ENCODE data around the gene KDM6B.
"Not testable (repeated sequence)": the region's sequence is repeated elsewhere in the genome, so short reads cannot be mapped to it uniquely, and the experiment has no call there.

The KDM6B gene

GRCh38 chr17:7856011-7856810 lies 22.2 kb downstream of the KDM6B start:
- no peaks in the 10 kb centered on the region for H3K9me3 ChIP-seq (replicated peaks; ENCODE audit: low read length)
- peak overlapping the region; percentile 88 for H3K9ac ChIP-seq (ENCODE audit: low read depth, low read length)
- H3K4me1 ChIP-seq (ENCODE audit: control insufficient read depth, insufficient read depth, low read length): peaks cover 29% of the 10 kb centered on the region
- H3K4me3 ChIP-seq (ENCODE audit: low read length): peak overlapping the region; percentile 77
- H3K4me2 ChIP-seq (ENCODE audit: low read length): peak overlapping the region; percentile 98
- peaks cover 27% of the 10 kb centered on the region for H3K36me3 ChIP-seq (ENCODE audit: insufficient read depth, low read length)
- H3K27me3 ChIP-seq (ENCODE audit: control insufficient read depth, insufficient read depth, low read length): no peaks in the 10 kb centered on the region

GRCh38 chr17:7856811-7857712 lies 23.0 kb downstream of the KDM6B start, which contains the start of gene NAA38:
TSS of gene NAA38 (minus strand) at chr17:7857559. CDS start at chr17:7857463, 96 bp downstream.
- Histone ChIP-seq H3K4me1 (ENCODE audit: control insufficient read depth, insufficient read depth, low read length) (peaks cover 27% of the 10 kb centered on the region), H3K9me3 (replicated peaks; ENCODE audit: low read length) (no peaks in the 10 kb centered on the region), H3K9ac (ENCODE audit: low read depth, low read length) (peak within 1 kb of the TSS; percentile 88), H3K4me3 (ENCODE audit: low read length) (peak within 1 kb of the TSS; percentile 77), H3K4me2 (ENCODE audit: low read length) (peak within 1 kb of the TSS; percentile 98), H3K27me3 (ENCODE audit: control insufficient read depth, insufficient read depth, low read length) (no peaks in the 10 kb centered on the region), H3K36me3 (ENCODE audit: insufficient read depth, low read length) (peaks cover 20% of the 10 kb centered on the region)

- peak within 1 kb of the TSS; percentile 98 for H3K4me2 ChIP-seq (ENCODE audit: low read length)
Observed at GRCh38 chr17:7857713-7858521, 23.9 kb downstream of the KDM6B start, which contains the start of gene CYB5D1. TSS of gene CYB5D1 (plus strand) at chr17:7858003. CDS start at chr17:7858135, 132 bp downstream.

GRCh38 chr17:7858522-7858810 lies 24.4 kb downstream of the KDM6B start:
- H3K4me3 ChIP-seq (ENCODE audit: low read length): peak overlapping the region; percentile 77
- peaks cover 8% of the 10 kb centered on the region for H3K36me3 ChIP-seq (ENCODE audit: insufficient read depth, low read length)
- peak overlapping the region; percentile 98 for H3K4me2 ChIP-seq (ENCODE audit: low read length)
- peak overlapping the region; percentile 88 for H3K9ac ChIP-seq (ENCODE audit: low read depth, low read length)
- no peaks in the 10 kb centered on the region for H3K9me3 ChIP-seq (replicated peaks; ENCODE audit: low read length)
- no peaks in the 10 kb centered on the region for H3K27me3 ChIP-seq (ENCODE audit: control insufficient read depth, insufficient read depth, low read length)
- peaks cover 27% of the 10 kb centered on the region for H3K4me1 ChIP-seq (ENCODE audit: control insufficient read depth, insufficient read depth, low read length)

More at GRCh38 chr17:7857713-7858521, 23.9 kb downstream of the KDM6B start, which contains the start of gene CYB5D1:
- Histone ChIP-seq H3K4me3 (ENCODE audit: low read length) (peak within 1 kb of the TSS; percentile 77), H3K9ac (ENCODE audit: low read depth, low read length) (peak within 1 kb of the TSS; percentile 88), H3K4me1 (ENCODE audit: control insufficient read depth, insufficient read depth, low read length) (peaks cover 27% of the 10 kb centered on the region), H3K27me3 (ENCODE audit: control insufficient read depth, insufficient read depth, low read length) (no peaks in the 10 kb centered on the region), H3K9me3 (replicated peaks; ENCODE audit: low read length) (no peaks in the 10 kb centered on the region), H3K36me3 (ENCODE audit: insufficient read depth, low read length) (peaks cover 11% of the 10 kb centered on the region)

- Histone ChIP-seq H3K27me3 (ENCODE audit: control insufficient read depth, insufficient read depth, low read length) (no peaks in the 10 kb centered on the region), H3K36me3 (ENCODE audit: insufficient read depth, low read length) (peaks cover 13% of the 10 kb centered on the region), H3K4me3 (ENCODE audit: low read length) (peak overlapping the region; percentile 77), H3K9me3 (replicated peaks; ENCODE audit: low read length) (no peaks in the 10 kb centered on the region), H3K4me1 (ENCODE audit: control insufficient read depth, insufficient read depth, low read length) (peaks cover 27% of the 10 kb centered on the region), H3K4me2 (ENCODE audit: low read length) (peak overlapping the region; percentile 98), H3K9ac (ENCODE audit: low read depth, low read length) (peak overlapping the region; percentile 88)
Observed at GRCh38 chr17:7859028-7859427, 25.0 kb downstream of the KDM6B start.

GRCh38 chr17:7862692-7863437 lies 28.8 kb downstream of the KDM6B start:
- Histone ChIP-seq H3K9me3 (replicated peaks; ENCODE audit: low read length) (no peaks in the 10 kb centered on the region), H3K4me2 (ENCODE audit: low read length) (no peak overlapping the region), H3K9ac (ENCODE audit: low read depth, low read length) (no peak overlapping the region), H3K36me3 (ENCODE audit: insufficient read depth, low read length) (peaks cover 13% of the 10 kb centered on the region), H3K4me3 (ENCODE audit: low read length) (no peak overlapping the region), H3K4me1 (ENCODE audit: control insufficient read depth, insufficient read depth, low read length) (peaks cover 10% of the 10 kb centered on the region), H3K27me3 (ENCODE audit: control insufficient read depth, insufficient read depth, low read length) (no peaks in the 10 kb centered on the region)

- not testable (repeated sequence) for H3K4me2 ChIP-seq (ENCODE audit: low read length); H3K9me3 ChIP-seq (replicated peaks; ENCODE audit: low read length); H3K4me1 ChIP-seq (ENCODE audit: control insufficient read depth, insufficient read depth, low read length); H3K9ac ChIP-seq (ENCODE audit: low read depth, low read length); H3K27me3 ChIP-seq (ENCODE audit: control insufficient read depth, insufficient read depth, low read length); H3K4me3 ChIP-seq (ENCODE audit: low read length)
- peaks cover 13% of the 10 kb centered on the region for H3K36me3 ChIP-seq (ENCODE audit: insufficient read depth, low read length)
Observed at GRCh38 chr17:7864384-7864783, 30.4 kb downstream of the KDM6B start.

GRCh38 chr17:7864995-7865650 lies 31.1 kb downstream of the KDM6B start:
- no peaks in the 10 kb centered on the region for H3K9me3 ChIP-seq (replicated peaks; ENCODE audit: low read length)
- H3K36me3 ChIP-seq (ENCODE audit: insufficient read depth, low read length): peaks cover 13% of the 10 kb centered on the region
- no peak overlapping the region for H3K4me3 ChIP-seq (ENCODE audit: low read length)
- no peak overlapping the region for H3K9ac ChIP-seq (ENCODE audit: low read depth, low read length)
- no peaks in the 10 kb centered on the region for H3K4me1 ChIP-seq (ENCODE audit: control insufficient read depth, insufficient read depth, low read length)
- no peak overlapping the region for H3K4me2 ChIP-seq (ENCODE audit: low read length)
- H3K27me3 ChIP-seq (ENCODE audit: control insufficient read depth, insufficient read depth, low read length): no peaks in the 10 kb centered on the region

GRCh38 chr17:7867881-7868329 lies 33.9 kb downstream of the KDM6B start:
- no peak overlapping the region for H3K4me2 ChIP-seq (ENCODE audit: low read length)
- H3K27me3 ChIP-seq (ENCODE audit: control insufficient read depth, insufficient read depth, low read length): no peaks in the 10 kb centered on the region
- no peaks in the 10 kb centered on the region for H3K9me3 ChIP-seq (replicated peaks; ENCODE audit: low read length)
- no peak overlapping the region for H3K9ac ChIP-seq (ENCODE audit: low read depth, low read length)
- H3K4me3 ChIP-seq (ENCODE audit: low read length): no peak overlapping the region
- H3K4me1 ChIP-seq (ENCODE audit: control insufficient read depth, insufficient read depth, low read length): no peaks in the 10 kb centered on the region
- peaks cover 21% of the 10 kb centered on the region for H3K36me3 ChIP-seq (ENCODE audit: insufficient read depth, low read length)

- no peaks in the 10 kb centered on the region for H3K9me3 ChIP-seq (replicated peaks; ENCODE audit: low read length)
- no peak overlapping the region for H3K4me3 ChIP-seq (ENCODE audit: low read length)
- H3K36me3 ChIP-seq (ENCODE audit: insufficient read depth, low read length): peaks cover 21% of the 10 kb centered on the region
- H3K27me3 ChIP-seq (ENCODE audit: control insufficient read depth, insufficient read depth, low read length): no peaks in the 10 kb centered on the region
- no peaks in the 10 kb centered on the region for H3K4me1 ChIP-seq (ENCODE audit: control insufficient read depth, insufficient read depth, low read length)
- H3K4me2 ChIP-seq (ENCODE audit: low read length): no peak overlapping the region
- H3K9ac ChIP-seq (ENCODE audit: low read depth, low read length): no peak overlapping the region
Observed at GRCh38 chr17:7873051-7873450, 39.0 kb downstream of the KDM6B start.
